Esophagus muscularis mucosa (tissue), 4 donors: Measurements from ENCODE around the gene ALG14. TPM values are rescaled to one million over a fixed set of nuclear protein-coding genes. Genes with fewer than 3 reads are reported as not detected.

Experiments used
- DNase-seq: peaks from one replicate; pipeline ENCODE4 v3.0.0-alpha.2; 2017; ENCODE audit errors: extremely low spot score
- H3K27ac ChIP-seq, 4 donors: fragments of 200-600 bp; sonication (generic); replicated peaks in 1 of 4; 1 replicate in 3 of 4; 2 replicates in 1 of 4; pipeline ENCODE4 v1.5.1; 2016 to 2019; ENCODE audit warnings: mild to moderate bottlenecking in 1 of 4
- H3K27me3 ChIP-seq, 4 donors: fragments of 200-600 bp; sonication (generic); one replicate each; pipeline versions ENCODE4 v1.5.1 to v1.6.0; 2016 to 2019
- H3K36me3 ChIP-seq, 4 donors: fragments of 200-600 bp; sonication (generic); one replicate each; pipeline ENCODE4 v1.5.1; 2016 to 2019
- H3K4me1 ChIP-seq, 4 donors: fragments of 200-600 bp; sonication (generic); one replicate each; pipeline ENCODE4 v1.5.1; 2016 to 2019
- H3K4me3 ChIP-seq, 4 donors: fragments of 200-600 bp; sonication (generic); 1 replicate in 2 of 4; 2 replicates in 2 of 4; pipeline ENCODE4 v1.5.1; 2016 to 2019; ENCODE audit warnings: mild to moderate bottlenecking in 4 of 4, moderate library complexity in 1 of 4
- H3K9me3 ChIP-seq, 4 donors: fragments of 200-600 bp; sonication (generic); 1 replicate in 3 of 4; 2 replicates in 1 of 4; pipeline ENCODE4 v1.5.1; 2016 to 2019
- CTCF ChIP-seq, 3 experiments: fragments of 200-600 bp in 2 of 3; fragments of 450-650 bp in 1 of 3; sonication (generic) in 2 of 3; IDR thresholded peaks; one replicate each; pipeline ENCODE4 v1.5.1; 2017 to 2019; ENCODE audit warnings: antibody characterized with exemption in 3 of 3, mild to moderate bottlenecking in 2 of 3, moderate library complexity in 1 of 3
- EP300 ChIP-seq: sonication (generic); formaldehyde crosslinking; IDR thresholded peaks from one replicate; pipeline ENCODE4 v1.6.1; 2017; ENCODE audit warnings: antibody characterized with exemption
- POLR2A ChIP-seq: fragments of 450-650 bp; IDR thresholded peaks from one replicate; pipeline ENCODE4 v1.6.1; 2017; ENCODE audit warnings: antibody characterized with exemption, moderate library complexity, mild to moderate bottlenecking, low read depth
- POLR2AphosphoS5 ChIP-seq, 2 donors: sonication (generic); formaldehyde crosslinking; IDR thresholded peaks; one replicate each; pipeline ENCODE4 v1.6.1; 2017; ENCODE audit warnings: antibody characterized with exemption in 2 of 2
- WGBS: methylation state at CpG from one replicate; pipeline ENCODE4 v1.1.5; 2018; 5-methylcytosine and 5-hydroxymethylcytosine counted together
- intact Hi-C: fragments of 100-400 bp; cut with DNase I; formaldehyde crosslinking; loops from one replicate; pipeline ENCODE4 v1.15.1; 2023
- total RNA-seq, 4 donors: library from RNA; depleted of rRNA; stranded (reverse); fragments of >200 nt; gene quantifications; one replicate each; pipeline versions ENCODE4 v1.1.0 to v1.2.1, GENCODE V29; 2016

ALG14 gene
- total RNA-seq, 4 donors from 2014 or later: 0.52 to 0.83 (median 0.74) TPM

- no peaks in the 10 kb centered on the region for H3K27me3 ChIP-seq
- TF ChIP-seq EP300 (no peak), POLR2A (no peak), CTCF (IDR thresholded peaks at IDR 0.05) (no peak), POLR2AphosphoS5 (IDR thresholded peaks at IDR 0.05) (peak in 1 of 2 donors; percentile 36)
- H3K27ac ChIP-seq: peak overlapping the region; percentile 49 to 72 (median 63)
- peaks cover 8 to 16% (median 13%) of the 10 kb centered on the region in 4 donors for H3K4me1 ChIP-seq
- no peak overlapping the region for H3K4me3 ChIP-seq
- WGBS: 21% methylated on average over 5 of the region's 5 CpGs
- no peaks in the 10 kb centered on the region for H3K9me3 ChIP-seq
- no peaks in the 10 kb centered on the region for H3K36me3 ChIP-seq
- no peak for DNase-seq
- intact Hi-C loops: no loop called here
Observed at GRCh38 chr1:95086949-95087533, 14.3 kb upstream of the ALG14 start.

- Histone ChIP-seq H3K9me3 (no peaks in the 10 kb centered on the region), H3K27ac (no peak overlapping the region), H3K4me3 (no peak overlapping the region), H3K36me3 (no peaks in the 10 kb centered on the region), H3K27me3 (no peaks in the 10 kb centered on the region), H3K4me1 (peaks cover 8 to 16% (median 13%) of the 10 kb centered on the region in 4 donors)
- DNase-seq: no peak
- TF ChIP-seq EP300 (no peak), CTCF (IDR thresholded peaks at IDR 0.05) (no peak), POLR2A (no peak), POLR2AphosphoS5 (IDR thresholded peaks at IDR 0.05) (no peak)
- 69% methylated on average over 2 of the region's 2 CpGs for WGBS
- intact Hi-C loops: no loop called here
Observed at GRCh38 chr1:95085376-95085775, 12.6 kb upstream of the ALG14 start.

GRCh38 chr1:95084317-95085176 lies 11.8 kb upstream of the ALG14 start:
- intact Hi-C loops: no loop called here
- WGBS: 86% methylated on average over 8 of the region's 8 CpGs
- TF ChIP-seq EP300: no peak
- TF ChIP-seq CTCF (IDR thresholded peaks at IDR 0.05): peak; percentile 39 to 64 (median 51)
- no peak for DNase-seq
- H3K36me3 ChIP-seq: no peaks in the 10 kb centered on the region
- H3K27ac ChIP-seq: no peak overlapping the region
- H3K4me1 ChIP-seq: peaks cover 8 to 16% (median 13%) of the 10 kb centered on the region in 4 donors
- H3K4me3 ChIP-seq: no peak overlapping the region
- H3K9me3 ChIP-seq: no peaks in the 10 kb centered on the region
- no peaks in the 10 kb centered on the region for H3K27me3 ChIP-seq

- TF ChIP-seq CTCF (IDR thresholded peaks at IDR 0.05) (no peak), EP300 (no peak), POLR2A (no peak), POLR2AphosphoS5 (IDR thresholded peaks at IDR 0.05) (no peak)
- intact Hi-C loops: no loop called here
- WGBS: 89% methylated on average over 1 of the region's 1 CpG
- no peak overlapping the region for H3K27ac ChIP-seq
- H3K36me3 ChIP-seq: no peaks in the 10 kb centered on the region
- H3K4me1 ChIP-seq: no peaks in the 10 kb centered on the region
- no peaks in the 10 kb centered on the region for H3K27me3 ChIP-seq
- no peak overlapping the region for H3K4me3 ChIP-seq
- H3K9me3 ChIP-seq: no peaks in the 10 kb centered on the region
- DNase-seq: no peak
Observed at GRCh38 chr1:95080879-95081278, 8.1 kb upstream of the ALG14 start.
